GM21423 (cell line): Measurements from ENCODE around the gene PPFIA3.
"Not testable (repeated sequence)": the region's sequence is repeated elsewhere in the genome, so short reads cannot be mapped to it uniquely, and the experiment has no call there.

Experiments used
- ATAC-seq: cut with Tn5 transposase; IDR thresholded peaks from one replicate; pipeline ENCODE4 v1.9.1; 2021; ENCODE audit warnings: mild to moderate bottlenecking, moderate library complexity; ENCODE audit not compliant: unreplicated experiment

PPFIA3 gene

DNA sequence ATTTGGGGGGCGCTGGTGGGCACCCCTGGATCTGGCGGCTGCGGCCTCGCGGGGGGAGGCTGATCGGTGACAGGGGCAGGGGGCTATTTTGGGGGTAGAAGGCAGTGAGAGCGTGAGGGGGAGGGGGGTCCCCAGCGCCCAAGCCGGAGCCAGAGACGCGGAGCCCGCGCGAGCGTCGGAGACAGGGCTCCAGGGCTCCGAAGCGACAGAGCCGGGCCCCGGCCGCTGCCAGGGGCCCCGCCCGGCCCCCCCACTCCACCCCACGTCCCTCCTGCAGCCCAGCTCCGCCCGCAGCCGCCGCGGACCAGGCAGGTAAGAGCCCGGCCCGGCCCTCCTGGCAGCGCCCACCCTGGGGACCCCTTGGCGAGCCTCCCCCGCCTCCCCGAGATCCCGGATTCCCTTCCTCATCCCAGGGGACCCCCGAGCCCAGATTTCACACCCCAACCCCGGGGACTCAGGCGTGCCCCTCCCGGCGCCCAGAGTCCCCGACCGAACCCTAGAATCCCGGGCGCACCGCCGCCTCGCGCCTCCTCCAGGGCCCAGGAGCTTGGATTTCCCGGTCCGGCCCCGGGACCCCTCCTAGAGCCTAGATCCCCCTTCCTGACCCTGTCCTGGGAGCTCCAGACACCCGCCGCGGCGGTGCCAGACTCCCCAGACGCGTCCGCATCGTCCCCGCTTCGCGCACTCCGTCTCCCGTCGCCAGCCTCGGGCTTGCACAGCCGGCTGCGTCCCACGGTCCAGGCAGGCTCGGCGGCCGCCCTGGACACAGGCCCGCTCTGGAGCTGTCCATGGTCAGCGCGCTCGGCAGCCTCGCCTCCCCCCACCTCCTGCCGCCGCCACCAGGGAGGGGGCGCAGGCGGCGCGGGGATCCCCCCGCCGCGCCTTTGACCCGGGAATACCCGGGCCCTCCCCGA lies at the start of gene PPFIA3:
Gene PPFIA3 (plus strand): TSS at position 134 of the 914 bp plus-strand sequence. CDS start 8,330 bp downstream, outside the sequence.
- no peak for ATAC-seq

DNA sequence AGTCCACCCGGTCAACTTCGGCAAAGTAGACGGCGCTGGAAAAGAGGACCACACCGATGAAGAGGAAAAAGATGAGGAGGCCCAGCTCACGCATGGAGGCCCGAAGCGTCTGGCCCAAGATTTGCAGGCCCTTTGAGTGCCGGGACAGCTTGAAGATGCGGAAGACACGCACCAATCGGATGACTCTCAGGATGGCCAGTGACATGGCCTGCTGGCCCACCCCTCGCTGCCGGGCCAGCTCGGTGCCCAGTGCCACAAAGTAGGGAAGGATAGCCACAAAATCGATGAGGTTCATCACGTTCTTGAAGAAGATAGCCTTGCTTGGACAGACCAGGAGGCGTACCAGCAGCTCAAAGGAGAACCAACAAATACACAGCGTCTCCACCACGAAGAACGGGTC lies 48.9 kb upstream of the PPFIA3 start:
- ATAC-seq, result no peak

- no peak for ATAC-seq
These were observed 47.3 kb upstream of the PPFIA3 start for GRCh38 chr19:49071860-49072547.

GRCh38 chr19:49073514-49074378 lies 45.6 kb upstream of the PPFIA3 start:
- ATAC-seq, result no peak

DNA sequence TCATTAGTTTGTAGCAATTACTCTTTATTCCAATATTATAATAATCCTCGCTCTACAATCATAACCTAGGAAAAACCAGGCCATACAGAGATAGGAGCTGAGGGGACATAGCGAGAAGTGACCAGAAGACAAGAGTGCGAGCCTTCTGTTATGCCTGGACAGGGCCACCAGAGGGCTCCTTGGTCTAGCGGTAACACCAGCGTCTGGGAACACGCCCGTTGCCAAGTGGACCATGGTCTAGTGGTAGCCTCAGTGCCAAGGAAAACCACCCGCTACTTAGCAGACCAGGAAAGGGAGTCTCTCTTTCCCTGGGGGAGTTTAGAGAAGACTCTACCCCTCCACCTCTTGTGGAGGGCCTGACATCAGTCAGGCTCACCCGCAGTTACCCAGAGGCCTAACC lies 44.5 kb upstream of the PPFIA3 start:
- ATAC-seq, result not testable (repeated sequence)

GRCh38 chr19:49080392-49080791 lies 39.0 kb upstream of the PPFIA3 start:
- no peak for ATAC-seq

GRCh38 chr19:49081273-49081672 lies 38.1 kb upstream of the PPFIA3 start:
- ATAC-seq, result no peak

GRCh38 chr19:49084206-49085019 lies 34.9 kb upstream of the PPFIA3 start:
- no peak for ATAC-seq

DNA sequence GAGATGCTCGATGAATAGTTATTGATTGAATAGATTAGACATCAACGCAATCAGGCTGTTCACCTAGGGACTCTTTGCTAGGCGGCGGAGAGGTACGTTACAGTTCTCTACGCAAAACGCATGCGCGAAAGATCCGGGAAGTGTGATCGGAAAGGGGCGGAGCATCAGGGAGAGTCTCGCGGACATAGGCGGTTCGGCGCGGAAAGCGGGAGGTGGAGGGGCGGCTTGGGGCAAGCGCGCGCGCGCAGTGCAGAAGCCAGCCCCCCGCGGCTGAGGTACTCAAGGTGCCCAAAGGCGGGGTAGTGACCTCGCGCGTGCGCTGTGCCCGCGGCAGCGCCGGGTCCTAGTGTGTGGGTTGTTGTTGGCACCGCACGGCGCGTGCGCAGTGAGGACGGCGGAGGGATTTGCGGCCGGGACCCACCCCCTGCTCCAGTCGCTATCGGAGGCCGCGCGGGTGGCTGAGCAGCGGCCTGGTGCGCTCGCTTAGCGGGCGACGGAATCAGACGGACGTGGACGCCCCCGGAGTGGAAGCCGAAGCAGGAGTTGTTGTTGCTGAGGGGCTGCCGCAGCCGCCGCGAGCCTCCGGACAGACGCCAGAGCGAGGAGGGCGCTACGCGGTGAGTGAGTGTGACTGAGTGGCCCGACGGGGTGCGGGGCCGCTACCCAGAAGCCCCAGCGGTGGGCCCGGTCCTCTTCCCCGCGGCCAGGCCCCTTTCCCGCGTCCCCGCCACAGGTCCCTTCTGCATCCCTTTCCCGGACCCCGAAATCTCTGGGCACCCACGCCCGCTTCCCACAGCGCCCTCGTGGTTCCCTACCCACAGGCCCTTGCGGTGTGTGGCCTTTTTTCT lies 34.1 kb upstream of the PPFIA3 start, which contains the start of gene SNRNP70:
Gene SNRNP70 (plus strand): TSS at position 432 of the 848 bp plus-strand sequence. CDS start 964 bp downstream, outside the sequence.
- ATAC-seq, result peak; percentile 83

GRCh38 chr19:49085868-49086232 lies 33.5 kb upstream of the PPFIA3 start:
- ATAC-seq, result no peak

DNA sequence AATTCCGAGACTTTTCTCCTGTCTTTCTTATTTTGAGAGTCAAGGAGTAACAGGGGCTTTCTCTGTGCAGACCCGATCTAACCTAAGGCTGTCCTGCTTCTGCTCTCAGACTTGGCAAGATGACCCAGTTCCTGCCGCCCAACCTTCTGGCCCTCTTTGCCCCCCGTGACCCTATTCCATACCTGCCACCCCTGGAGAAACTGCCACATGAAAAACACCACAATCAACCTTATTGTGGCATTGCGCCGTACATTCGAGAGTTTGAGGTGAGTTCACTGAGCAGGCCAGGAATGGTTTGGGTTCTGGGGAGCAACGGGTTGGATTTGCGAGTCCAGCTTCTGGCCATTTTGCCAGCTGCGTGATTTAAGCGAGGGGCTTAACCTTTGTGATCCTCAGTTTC lies 33.0 kb upstream of the PPFIA3 start:
- ATAC-seq, result no peak

- ATAC-seq, result no peak
These were observed 27.8 kb upstream of the PPFIA3 start for GRCh38 chr19:49091391-49092038.

GRCh38 chr19:49092686-49093085 lies 26.7 kb upstream of the PPFIA3 start:
- ATAC-seq, result no peak

DNA sequence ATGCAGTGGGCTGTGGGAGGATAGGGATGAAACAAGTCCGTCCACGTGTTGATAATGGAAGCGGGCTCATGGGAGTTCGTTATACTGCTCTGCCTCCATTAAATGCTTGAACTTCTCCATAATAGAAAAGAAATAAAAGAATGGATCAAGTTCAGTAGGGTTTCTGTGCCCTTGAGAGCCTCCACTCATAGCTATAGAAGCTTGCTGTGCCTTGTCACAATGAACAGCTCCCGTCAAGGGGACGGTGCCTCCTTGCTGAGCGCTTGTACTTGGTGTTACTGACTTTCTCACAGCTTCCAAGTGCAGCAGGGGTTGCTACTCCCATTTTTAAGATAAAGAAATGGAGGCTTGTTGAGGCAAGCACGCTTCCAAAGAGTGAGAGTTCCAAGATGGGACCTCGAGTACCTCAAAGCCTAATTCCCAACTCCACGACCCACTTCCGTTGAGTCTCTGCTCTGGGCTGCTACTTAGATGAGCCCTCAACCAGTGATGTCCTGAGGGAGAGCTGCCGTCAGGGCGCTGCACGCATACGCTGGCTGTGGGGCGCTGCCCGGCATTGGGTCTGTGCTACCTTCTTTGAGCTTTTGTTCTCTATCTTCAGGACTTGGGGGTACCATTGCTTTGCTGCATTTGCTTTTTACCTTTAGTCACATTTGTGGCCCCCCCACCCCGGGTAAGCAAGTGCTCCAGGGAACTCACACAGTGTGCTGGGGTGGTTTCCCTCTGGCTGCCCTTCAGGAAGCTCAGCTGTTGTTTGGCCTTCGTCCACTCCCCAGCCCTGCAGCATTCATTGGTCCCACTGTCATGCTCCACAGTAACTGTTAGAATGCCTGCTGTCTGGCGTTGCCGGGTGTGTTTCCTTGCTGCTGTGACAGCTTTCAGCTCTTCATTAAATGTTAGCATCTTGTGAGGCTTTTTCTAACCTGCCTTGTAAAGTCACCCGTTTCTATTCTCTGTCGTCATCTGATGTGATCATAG lies 24.6 kb upstream of the PPFIA3 start:
- ATAC-seq, result no peak

- ATAC-seq, result no peak
These were observed 21.7 kb upstream of the PPFIA3 start for GRCh38 chr19:49097453-49098288.

GRCh38 chr19:49098795-49099194 lies 20.5 kb upstream of the PPFIA3 start:
- no peak for ATAC-seq

DNA sequence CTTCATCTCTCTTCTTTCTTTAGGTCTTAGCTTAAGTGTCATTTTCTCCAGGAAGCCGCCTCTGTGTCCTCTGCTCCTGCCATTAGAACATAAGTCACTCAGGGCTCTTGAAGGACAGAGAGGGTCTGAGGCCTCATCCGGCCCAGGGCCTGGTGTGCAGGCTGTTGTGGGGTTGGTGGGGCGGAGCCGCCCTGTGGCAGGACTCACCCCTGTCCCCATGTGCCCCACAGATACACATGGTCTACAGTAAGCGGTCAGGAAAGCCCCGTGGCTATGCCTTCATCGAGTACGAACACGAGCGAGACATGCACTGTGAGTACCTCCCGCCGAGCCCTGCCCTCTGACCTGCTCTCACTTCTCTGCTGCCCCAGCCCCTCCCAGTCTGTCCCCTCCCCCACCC lies 18.2 kb upstream of the PPFIA3 start:
- no peak for ATAC-seq
